Left ventricle myocardium inferior (tissue), 1 donor: ENCODE data around the gene CUX1. TPM values are rescaled to one million over a fixed set of nuclear protein-coding genes. Genes with fewer than 3 reads are reported as not detected.

Experiments
- DNase-seq: peaks from one replicate; pipeline ENCODE4 v3.0.0-alpha.2; 2020
- H3K27ac ChIP-seq: fragments of 200-600 bp; replicated peaks from 2 replicates; pipeline ENCODE4 v1.8.0; 2021
- H3K27me3 ChIP-seq: fragments of 200-600 bp; 2 replicates; pipeline ENCODE4 v1.8.0; 2021; ENCODE audit warnings: low read depth
- H3K36me3 ChIP-seq: fragments of 200-600 bp; 2 replicates; pipeline ENCODE4 v1.8.0; 2021
- H3K4me1 ChIP-seq: fragments of 200-600 bp; 2 replicates; pipeline ENCODE4 v1.8.0; 2021
- H3K4me3 ChIP-seq: fragments of 200-600 bp; 2 replicates; pipeline ENCODE4 v1.8.0; 2021; ENCODE audit warnings: mild to moderate bottlenecking, moderate library complexity
- H3K9me3 ChIP-seq: fragments of 200-600 bp; replicated peaks from 2 replicates; pipeline ENCODE4 v1.8.0; 2021
- intact Hi-C: fragments of 100-400 bp; cut with micrococcal nuclease; formaldehyde crosslinking; loops from one replicate; pipeline ENCODE4 v1.11.0; 2022
- total RNA-seq: library from RNA; stranded (reverse); fragmentation: NEBNext Ultra II Directional; extraction: Animal tissue kit (Norgen Biotek cat#: 25700); gene quantifications from one replicate; pipeline ENCODE4 v1.2.1, GENCODE V29; 2021
- TF ChIP-seq, protein P1 (sequence below): fragments of 200-600 bp; IDR thresholded peaks from 2 replicates; pipeline ENCODE4 v1.8.0; 2021; ENCODE audit warnings: antibody characterized with exemption, mild to moderate bottlenecking, borderline replicate concordance
- donor health status: DM: no; HTN: yes; CAD: no; lungs with severe emphysema.

CUX1 gene
- total RNA-seq, 1 donor from 2014 or later = 125 TPM

GRCh38 chr7:102216573-102217314, 399.3 kb downstream of the CUX1 start:
- Histone ChIP-seq H3K9me3 (no peaks in the 10 kb centered on the region), H3K27me3 (no peaks in the 10 kb centered on the region), H3K4me3 (no peak overlapping the region), H3K4me1 (peaks cover 30% of the 10 kb centered on the region), H3K27ac (no peak overlapping the region), H3K36me3 (peaks cover 6% of the 10 kb centered on the region)
- TF ChIP-seq, protein P1, sequence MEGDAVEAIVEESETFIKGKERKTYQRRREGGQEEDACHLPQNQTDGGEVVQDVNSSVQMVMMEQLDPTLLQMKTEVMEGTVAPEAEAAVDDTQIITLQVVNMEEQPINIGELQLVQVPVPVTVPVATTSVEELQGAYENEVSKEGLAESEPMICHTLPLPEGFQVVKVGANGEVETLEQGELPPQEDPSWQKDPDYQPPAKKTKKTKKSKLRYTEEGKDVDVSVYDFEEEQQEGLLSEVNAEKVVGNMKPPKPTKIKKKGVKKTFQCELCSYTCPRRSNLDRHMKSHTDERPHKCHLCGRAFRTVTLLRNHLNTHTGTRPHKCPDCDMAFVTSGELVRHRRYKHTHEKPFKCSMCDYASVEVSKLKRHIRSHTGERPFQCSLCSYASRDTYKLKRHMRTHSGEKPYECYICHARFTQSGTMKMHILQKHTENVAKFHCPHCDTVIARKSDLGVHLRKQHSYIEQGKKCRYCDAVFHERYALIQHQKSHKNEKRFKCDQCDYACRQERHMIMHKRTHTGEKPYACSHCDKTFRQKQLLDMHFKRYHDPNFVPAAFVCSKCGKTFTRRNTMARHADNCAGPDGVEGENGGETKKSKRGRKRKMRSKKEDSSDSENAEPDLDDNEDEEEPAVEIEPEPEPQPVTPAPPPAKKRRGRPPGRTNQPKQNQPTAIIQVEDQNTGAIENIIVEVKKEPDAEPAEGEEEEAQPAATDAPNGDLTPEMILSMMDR = no peak
- intact Hi-C loops = no loop called here
- DNase-seq = no peak

GRCh38 chr7:102220229-102220850, 402.9 kb downstream of the CUX1 start:
- no peak overlapping the region for H3K27ac ChIP-seq
- H3K27me3 ChIP-seq = no peaks in the 10 kb centered on the region
- no peak overlapping the region for H3K4me3 ChIP-seq
- TF ChIP-seq, protein P1 = no peak
- intact Hi-C loops = no loop called here
- H3K4me1 ChIP-seq = peaks cover 6% of the 10 kb centered on the region
- H3K36me3 ChIP-seq = no peaks in the 10 kb centered on the region
- DNase-seq = no peak
- H3K9me3 ChIP-seq = no peaks in the 10 kb centered on the region

GRCh38 chr7:102220960-102221800, 403.8 kb downstream of the CUX1 start:
- no peaks in the 10 kb centered on the region for H3K36me3 ChIP-seq
- H3K27ac ChIP-seq = no peak overlapping the region
- no peak for DNase-seq
- H3K9me3 ChIP-seq = no peaks in the 10 kb centered on the region
- H3K27me3 ChIP-seq = no peaks in the 10 kb centered on the region
- TF ChIP-seq, protein P1 = no peak
- intact Hi-C loops = no loop called here
- no peak overlapping the region for H3K4me3 ChIP-seq
- H3K4me1 ChIP-seq = no peaks in the 10 kb centered on the region

- TF ChIP-seq, protein P1 = no peak
- Histone ChIP-seq H3K4me3 (no peak overlapping the region), H3K9me3 (no peaks in the 10 kb centered on the region), H3K36me3 (no peaks in the 10 kb centered on the region), H3K27ac (no peak overlapping the region), H3K27me3 (no peaks in the 10 kb centered on the region), H3K4me1 (no peaks in the 10 kb centered on the region)
- intact Hi-C loops = no loop called here
- DNase-seq = no peak
Measured at GRCh38 chr7:102221961-102222360, 404.5 kb downstream of the CUX1 start.

DNA sequence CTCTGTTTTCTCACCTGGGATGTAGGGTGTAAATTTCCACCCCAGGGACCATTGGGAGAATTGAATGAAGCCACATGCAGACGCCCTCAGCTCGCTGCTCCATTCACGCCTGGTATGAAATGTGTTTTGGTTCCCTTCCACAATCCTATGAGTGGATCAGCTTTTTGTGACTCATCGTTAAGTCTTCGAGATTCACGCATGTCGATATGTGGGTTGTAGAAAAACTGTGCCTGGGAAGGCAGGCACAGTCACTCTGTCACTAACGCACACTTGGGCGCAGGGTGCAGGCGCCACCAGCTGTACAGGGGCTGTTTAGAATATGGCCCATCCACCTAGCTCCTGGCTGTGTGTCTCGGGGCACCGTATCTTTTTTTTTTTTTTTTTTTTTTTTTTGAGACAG, 405.0 kb downstream of the CUX1 start:
- Histone ChIP-seq H3K27me3 (no peaks in the 10 kb centered on the region), H3K4me1 (no peaks in the 10 kb centered on the region), H3K36me3 (peaks cover 4% of the 10 kb centered on the region), H3K27ac (no peak overlapping the region), H3K9me3 (no peaks in the 10 kb centered on the region), H3K4me3 (no peak overlapping the region)
- no peak for DNase-seq
- intact Hi-C loops = no loop called here
- TF ChIP-seq, protein P1 = no peak
